MM.1S (cell line): ENCODE results near the gene PITPNM1.
"Not testable (repeated sequence)": the region's sequence is repeated elsewhere in the genome, so short reads cannot be mapped to it uniquely, and the experiment has no call there.

ENCODE experiments used
- DNase-seq: peaks from one replicate; pipeline ENCODE4 v3.0.0-alpha.2; 2015
- H2AFZ ChIP-seq: fragments of 300-600 bp; sonication (generic); 2 replicates; pipeline ENCODE4 v1.6.0; 2016; ENCODE audit warnings: antibody characterized with exemption, low read length
- H3F3A ChIP-seq: fragments of 300-600 bp; sonication (generic); 2 replicates; pipeline ENCODE4 v1.6.1; 2016; ENCODE audit warnings: mild to moderate bottlenecking, antibody characterized with exemption, low read length, moderate library complexity, mixed read lengths; ENCODE audit not compliant: insufficient read depth
- H3K27ac ChIP-seq: fragments of 300-600 bp; sonication (generic); 2 replicates; pipeline ENCODE4 v1.5.1; 2016; ENCODE audit warnings: mild to moderate bottlenecking, low read length
- H3K27me3 ChIP-seq: fragments of 300-600 bp; sonication (generic); replicated peaks from 2 replicates; pipeline ENCODE4 v1.6.0; 2016; ENCODE audit warnings: low read length; ENCODE audit not compliant: insufficient read depth
- H3K36me3 ChIP-seq: fragments of 300-600 bp; sonication (generic); replicated peaks from 2 replicates; pipeline ENCODE4 v1.6.1; 2016; ENCODE audit warnings: mild to moderate bottlenecking, low read length, mixed read lengths; ENCODE audit not compliant: insufficient read depth
- H3K4me1 ChIP-seq: fragments of 300-600 bp; sonication (generic); 2 replicates; pipeline ENCODE4 v1.6.1; 2016; ENCODE audit warnings: low read length, mixed read lengths
- H3K4me2 ChIP-seq: fragments of 300-600 bp; sonication (generic); 2 replicates; pipeline ENCODE4 v1.6.0; 2016; ENCODE audit warnings: low read depth, low read length
- H3K4me3 ChIP-seq: fragments of 300-600 bp; sonication (generic); 2 replicates; pipeline ENCODE4 v1.5.1; 2016; ENCODE audit warnings: low read length, mixed read lengths
- H3K79me2 ChIP-seq: fragments of 300-600 bp; sonication (generic); 2 replicates; pipeline ENCODE4 v1.6.1; 2016; ENCODE audit warnings: mixed run types, low read length, mixed read lengths
- H3K9ac ChIP-seq: fragments of 300-600 bp; sonication (generic); 2 replicates; pipeline ENCODE4 v1.6.1; 2016; ENCODE audit warnings: low read length, mixed read lengths
- H3K9me2 ChIP-seq: fragments of 300-600 bp; sonication (generic); replicated peaks from 2 replicates; pipeline ENCODE4 v1.6.1; 2016; ENCODE audit warnings: mild to moderate bottlenecking, low read length, mixed read lengths; ENCODE audit not compliant: insufficient read depth
- H3K9me3 ChIP-seq: fragments of 300-600 bp; sonication (generic); replicated peaks from 2 replicates; pipeline ENCODE4 v1.6.1; 2016; ENCODE audit warnings: mild to moderate bottlenecking, low read length, mixed read lengths; ENCODE audit not compliant: insufficient read depth
- H4K20me1 ChIP-seq: fragments of 300-600 bp; sonication (generic); 2 replicates; pipeline ENCODE4 v1.6.1; 2016; ENCODE audit warnings: mild to moderate bottlenecking, low read length, moderate library complexity, mixed read lengths; ENCODE audit not compliant: insufficient read depth
- CTCF ChIP-seq: fragments of 300-600 bp; sonication (generic); IDR thresholded peaks from 2 replicates; pipeline ENCODE4 v1.5.1; 2016; ENCODE audit warnings: antibody characterized with exemption, low read length, mixed read lengths
- EZH2 ChIP-seq: fragments of 300-600 bp; sonication (generic); optimal IDR thresholded peaks from 2 replicates; pipeline ENCODE3; 2017; ENCODE audit warnings: low read depth, mild to moderate bottlenecking, antibody characterized with exemption, low read length, mixed read lengths
- EZH2phosphoT487 ChIP-seq: fragments of 300-600 bp; sonication (generic); IDR thresholded peaks from 2 replicates; pipeline ENCODE4 v1.6.1; 2018; ENCODE audit warnings: antibody characterized with exemption, low read length

PITPNM1 gene

GRCh38 chr11:67516806-67517205 is 11.6 kb upstream of the PITPNM1 start:
- no peak for DNase-seq
- Histone ChIP-seq H4K20me1 (no peaks in the 10 kb centered on the region; the same call in 1 of the 2 replicates), H3K79me2 (no peaks in the 10 kb centered on the region), H3K9me2 (no peaks in the 10 kb centered on the region), H3K36me3 (no peaks in the 10 kb centered on the region), H3K4me2 (no peak overlapping the region), H3K4me1 (no peaks in the 10 kb centered on the region), H3K9ac (no peak overlapping the region), H2AFZ (no peak overlapping the region), H3K27ac (no peak overlapping the region), H3K4me3 (no peak overlapping the region), H3F3A (no peaks in the 10 kb centered on the region), H3K9me3 (no peaks in the 10 kb centered on the region), H3K27me3 (peaks cover 71% of the 10 kb centered on the region)
- TF ChIP-seq EZH2 = no peak
- no peak for TF ChIP-seq EZH2phosphoT487
- TF ChIP-seq CTCF = no peak

- Histone ChIP-seq H3K9me2 (no peaks in the 10 kb centered on the region), H3K4me1 (no peaks in the 10 kb centered on the region), H2AFZ (no peak overlapping the region), H3F3A (no peaks in the 10 kb centered on the region), H3K9ac (no peak overlapping the region), H3K27ac (no peak overlapping the region), H3K9me3 (no peaks in the 10 kb centered on the region), H3K4me3 (no peak overlapping the region), H3K36me3 (no peaks in the 10 kb centered on the region), H4K20me1 (no peaks in the 10 kb centered on the region; the same call in 1 of the 2 replicates), H3K4me2 (no peak overlapping the region), H3K27me3 (peaks cover 76% of the 10 kb centered on the region), H3K79me2 (no peaks in the 10 kb centered on the region)
- TF ChIP-seq CTCF (no peak), EZH2 (no peak), EZH2phosphoT487 (no peak)
- no peak for DNase-seq
These were observed 9.0 kb upstream of the PITPNM1 start for GRCh38 chr11:67514116-67514515.

GRCh38 chr11:67511558-67511957 is 6.4 kb upstream of the PITPNM1 start:
- H3K4me3 ChIP-seq, H3K9me3 ChIP-seq, H4K20me1 ChIP-seq, DNase-seq, H3K4me1 ChIP-seq, H3K9me2 ChIP-seq, H3K27ac ChIP-seq, H3K36me3 ChIP-seq, H2AFZ ChIP-seq, H3K9ac ChIP-seq, H3K4me2 ChIP-seq: not testable (repeated sequence)
- H3F3A ChIP-seq = peaks cover 11% of the 10 kb centered on the region
- peaks cover 64% of the 10 kb centered on the region for H3K27me3 ChIP-seq
- H3K79me2 ChIP-seq = peaks cover 10% of the 10 kb centered on the region

- H3F3A ChIP-seq = peaks cover 14% of the 10 kb centered on the region
- H3K36me3 ChIP-seq = no peaks in the 10 kb centered on the region
- no peak overlapping the region for H3K9ac ChIP-seq
- H3K79me2 ChIP-seq = peaks cover 13% of the 10 kb centered on the region
- no peaks in the 10 kb centered on the region; the same call in 1 of the 2 replicates for H4K20me1 ChIP-seq
- peaks cover 53% of the 10 kb centered on the region for H3K27me3 ChIP-seq
- no peak overlapping the region for H2AFZ ChIP-seq
- no peaks in the 10 kb centered on the region for H3K9me3 ChIP-seq
- no peak overlapping the region for H3K27ac ChIP-seq
- no peak overlapping the region for H3K4me2 ChIP-seq
- no peaks in the 10 kb centered on the region for H3K9me2 ChIP-seq
- H3K4me3 ChIP-seq = no peak overlapping the region
- DNase-seq = no peak
- H3K4me1 ChIP-seq = peaks cover 20% of the 10 kb centered on the region
- TF ChIP-seq CTCF (no peak), EZH2 (no peak), EZH2phosphoT487 (no peak)
These were observed 4.8 kb upstream of the PITPNM1 start for GRCh38 chr11:67510023-67510345.
